ENCODE measurements around the gene PGC.

PGC gene

GRCh38 chr6:41697861-41698781, 49.1 kb downstream of the PGC start:
- no peak for DNase-seq (ENCODE audit: low read depth in 2 of 2)

GRCh38 chr6:41696788-41697187, 50.4 kb downstream of the PGC start:
- DNase-seq (ENCODE audit: low read depth in 2 of 2): no peak

- DNase-seq (ENCODE audit: low read depth in 2 of 2): no peak
Measured at GRCh38 chr6:41695825-41696224, 51.4 kb downstream of the PGC start.

GRCh38 chr6:41694815-41695526, 52.2 kb downstream of the PGC start:
- no peak for DNase-seq (ENCODE audit: low read depth in 2 of 2)

GRCh38 chr6:41693281-41694240, 53.6 kb downstream of the PGC start:
- DNase-seq (ENCODE audit: low read depth in 2 of 2): no peak

GRCh38 chr6:41692730-41693129, 54.5 kb downstream of the PGC start:
- DNase-seq (ENCODE audit: low read depth in 2 of 2): no peak

GRCh38 chr6:41692080-41692675, 55.0 kb downstream of the PGC start:
- no peak for DNase-seq (ENCODE audit: low read depth in 2 of 2)

- DNase-seq (ENCODE audit: low read depth in 2 of 2): no peak
Measured at GRCh38 chr6:41691426-41692079, 55.6 kb downstream of the PGC start.

- no peak for DNase-seq (ENCODE audit: low read depth in 2 of 2)
Measured at GRCh38 chr6:41690541-41691330, 56.5 kb downstream of the PGC start.

GRCh38 chr6:41689171-41690008, 57.8 kb downstream of the PGC start:
- no peak for DNase-seq (ENCODE audit: low read depth in 2 of 2)

GRCh38 chr6:41688256-41688965, 58.8 kb downstream of the PGC start:
- DNase-seq (ENCODE audit: low read depth in 2 of 2): no peak

GRCh38 chr6:41687501-41688175, 59.6 kb downstream of the PGC start:
- no peak for DNase-seq (ENCODE audit: low read depth in 2 of 2)
